ENCODE results near the gene RSPO3. TPM values are rescaled to one million over a fixed set of nuclear protein-coding genes. Genes with fewer than 3 reads are reported as not detected.

The RSPO3 gene
- total RNA-seq, 1 experiment from 2014 or later: not detected

DNA sequence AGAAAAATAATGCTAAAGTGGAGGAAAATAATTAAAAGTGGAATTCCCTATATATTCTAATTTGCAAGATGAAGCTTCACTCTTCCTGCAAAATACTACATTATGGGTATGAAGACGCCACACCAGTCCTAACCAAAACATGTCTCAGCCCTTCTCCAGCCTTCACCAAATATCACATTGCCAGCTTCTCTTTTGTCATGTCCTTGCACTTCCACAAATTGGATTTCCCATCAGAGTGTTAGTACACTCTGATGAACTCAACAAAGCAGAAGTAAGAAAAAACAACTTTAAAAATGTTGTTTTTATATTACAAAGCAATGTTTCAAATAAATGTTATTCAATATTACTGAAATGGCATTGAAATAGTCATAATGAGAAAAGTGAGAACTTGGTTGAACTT, 85.8 kb downstream of the RSPO3 start:
- Histone ChIP-seq H3K4me2 (ENCODE audit: low read length) (no peak overlapping the region), H3K79me2 (ENCODE audit: insufficient read depth, low read length) (no peaks in the 10 kb centered on the region), H4K20me1 (ENCODE audit: insufficient read depth) (no peaks in the 10 kb centered on the region), H3K27ac (ENCODE audit: low read depth, low read length) (no peak overlapping the region), H3K9me3 (ENCODE audit: control insufficient read depth in 1 of 2, insufficient read depth in 1 of 2, low read depth in 1 of 2, low read length in 2 of 2) (no peaks in the 10 kb centered on the region), H3K4me3 (replicated peaks in 1 of 2; ENCODE audit: low read depth in 1 of 2, low read length in 2 of 2) (no peak overlapping the region), H3K27me3 (ENCODE audit: insufficient read depth, low read length) (no peaks in the 10 kb centered on the region), H3K4me1 (ENCODE audit: control insufficient read depth in 1 of 2, insufficient read depth in 2 of 2, low read length in 2 of 2) (peaks cover 0 to 4% of the 10 kb centered on the region in 2 experiments; a peak in 1 of 4 replicates), H3K9me2 (ENCODE audit: insufficient read depth) (no peaks in the 10 kb centered on the region), H2AFZ (ENCODE audit: low read depth, low read length, poor library complexity, severe bottlenecking) (no peak overlapping the region), H3K9ac (ENCODE audit: low read length) (no peak overlapping the region), H3K36me3 (ENCODE audit: control insufficient read depth in 1 of 2, insufficient read depth in 2 of 2, low read length in 2 of 2) (no peaks in the 10 kb centered on the region)
- no peak for DNase-seq (ENCODE audit: low read depth, low spot score)
- intact Hi-C loops (cut with micrococcal nuclease): no loop called here
- TF ChIP-seq YY1 (IDR thresholded peaks at IDR 0.05; ENCODE audit: extremely low read depth, insufficient replicate concordance, low read depth, low read length): no peak
- no peak for TF ChIP-seq SIN3A (IDR thresholded peaks at IDR 0.05; ENCODE audit: low read depth)
- no peak for TF ChIP-seq EGR1 (IDR thresholded peaks at IDR 0.05; ENCODE audit: low read depth)
- no peak for TF ChIP-seq ZFX (IDR thresholded peaks at IDR 0.05)
- no peak for TF ChIP-seq RAD21 (IDR thresholded peaks at IDR 0.05; ENCODE audit: low read depth)
- BruUV-seq (replicated peaks): no TSS peak
- ATAC-seq: no peak
- ChIA-PET CTCF (interaction anchor here (1.9 to 2.0 kb wide), 2 partner anchors 14 to 17 kb away, joined by 4 to 5 read pairs; no protein-coding TSS in a partner anchor), POLR2A (no interaction called here), RAD21 (ENCODE audit: low non-redundant PET in 1 of 2, low total read pairs in 2 of 2, uncharacterized antibody in 2 of 2, unreplicated experiment in 2 of 2) (no interaction called here)

DNA sequence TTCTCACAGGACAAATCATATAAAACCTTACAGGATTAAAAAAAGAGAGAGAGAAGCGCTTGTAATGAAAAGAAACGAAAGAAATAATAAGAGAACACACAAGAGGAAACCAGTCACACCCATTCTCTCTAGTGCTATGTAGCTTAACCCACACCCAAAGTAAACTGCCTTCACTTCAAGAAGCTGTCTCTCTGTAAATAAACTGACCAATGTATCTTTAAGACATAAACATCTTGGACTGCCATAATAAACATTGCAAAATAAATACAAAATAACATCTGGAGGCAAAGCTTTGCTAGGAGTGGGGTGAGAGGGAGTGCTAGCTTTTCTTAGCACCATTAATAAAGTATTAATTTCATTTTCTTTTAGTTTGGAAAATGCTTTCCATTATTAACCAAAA, 86.6 kb downstream of the RSPO3 start:
- H3K79me2 ChIP-seq (ENCODE audit: insufficient read depth, low read length): no peaks in the 10 kb centered on the region
- BruUV-seq (replicated peaks): no TSS peak
- TF ChIP-seq SP1 (IDR thresholded peaks at IDR 0.05; ENCODE audit: low read depth): no peak
- TF ChIP-seq CEBPB (IDR thresholded peaks at IDR 0.05; ENCODE audit: low read depth): no peak
- TF ChIP-seq FOSL1 (IDR thresholded peaks at IDR 0.05; ENCODE audit: low read depth): no peak
- no peak for TF ChIP-seq CBX3 (IDR thresholded peaks at IDR 0.05; ENCODE audit: low read depth)
- no peaks in the 10 kb centered on the region for H3K27me3 ChIP-seq (ENCODE audit: insufficient read depth, low read length)
- intact Hi-C loops (cut with micrococcal nuclease): no loop called here
- ChIA-PET POLR2A (no interaction called here), CTCF (interaction anchor here (2.0 kb wide), 1 partner anchor 18 kb away, joined by 5 read pairs; no protein-coding TSS in a partner anchor), RAD21 (ENCODE audit: low non-redundant PET in 1 of 2, low total read pairs in 2 of 2, uncharacterized antibody in 2 of 2, unreplicated experiment in 2 of 2) (no interaction called here)
- no peak for DNase-seq (ENCODE audit: low read depth, low spot score)
- no peak overlapping the region for H3K9ac ChIP-seq (ENCODE audit: low read length)
- H3K9me3 ChIP-seq (ENCODE audit: control insufficient read depth in 1 of 2, insufficient read depth in 1 of 2, low read depth in 1 of 2, low read length in 2 of 2): no peaks in the 10 kb centered on the region
- ATAC-seq: no peak
- H4K20me1 ChIP-seq (ENCODE audit: insufficient read depth): no peaks in the 10 kb centered on the region
- no peak overlapping the region for H3K27ac ChIP-seq (ENCODE audit: low read depth, low read length)
- H3K9me2 ChIP-seq (ENCODE audit: insufficient read depth): no peaks in the 10 kb centered on the region
- no peak overlapping the region for H2AFZ ChIP-seq (ENCODE audit: low read depth, low read length, poor library complexity, severe bottlenecking)
- H3K4me3 ChIP-seq (replicated peaks in 1 of 2; ENCODE audit: low read depth in 1 of 2, low read length in 2 of 2): no peak overlapping the region
- H3K4me1 ChIP-seq (ENCODE audit: control insufficient read depth in 1 of 2, insufficient read depth in 2 of 2, low read length in 2 of 2): peaks cover 0 to 4% of the 10 kb centered on the region in 2 experiments; a peak in 1 of 4 replicates
- H3K4me2 ChIP-seq (ENCODE audit: low read length): no peak overlapping the region
- H3K36me3 ChIP-seq (ENCODE audit: control insufficient read depth in 1 of 2, insufficient read depth in 2 of 2, low read length in 2 of 2): no peaks in the 10 kb centered on the region
